GM12872 (cell line): ENCODE measurements around the gene SETD5.

Source experiments
- TF ChIP-seq, protein P1 (sequence below): IDR thresholded peaks from 3 replicates; pipeline ENCODE4 v1.5.1; 2011; ENCODE audit warnings: low read depth, mild to moderate bottlenecking, low read length, moderate library complexity; ENCODE audit not compliant: insufficient read depth

SETD5 gene

DNA sequence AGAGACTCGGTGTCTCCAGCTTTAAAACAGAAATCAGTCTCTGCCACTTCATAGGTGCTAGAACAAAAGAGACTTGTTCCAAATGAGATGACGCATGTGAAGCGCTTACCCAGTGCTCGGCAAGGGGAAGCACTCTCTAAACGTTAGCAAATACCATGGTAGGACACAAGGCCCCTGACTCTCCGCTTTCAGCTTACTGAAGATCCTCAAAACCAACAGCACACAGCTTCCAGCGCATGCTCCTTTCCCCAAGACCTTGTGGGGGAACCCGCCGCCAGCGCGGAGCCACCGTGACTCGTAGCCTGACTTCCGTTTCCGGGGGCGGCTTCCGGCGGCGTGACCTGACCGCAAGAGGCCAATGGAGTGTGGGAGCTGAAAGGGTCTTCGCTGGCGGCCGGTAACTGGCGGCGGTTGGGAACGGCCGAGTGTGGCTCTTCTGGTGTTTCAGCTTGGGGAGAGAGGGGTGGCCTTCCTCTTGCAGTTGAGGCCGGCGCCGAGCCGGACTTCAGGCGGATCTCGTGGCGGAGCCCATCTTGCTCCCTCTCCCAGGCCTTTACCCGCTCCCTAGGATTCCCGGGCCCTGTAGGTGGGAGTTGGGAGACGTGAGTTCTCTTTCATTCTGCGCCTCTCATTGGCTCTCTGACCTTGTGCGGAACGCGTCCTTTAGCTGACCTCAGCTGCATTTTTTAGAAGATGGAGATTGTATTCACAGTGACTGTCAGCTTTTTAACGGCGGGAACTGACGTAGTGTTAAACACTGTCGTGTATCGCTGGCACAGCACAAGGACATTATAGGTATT, 34.5 kb upstream of the SETD5 start, which contains the start of gene THUMPD3:
Gene THUMPD3 (plus strand): TSS at position 324 of the 800 bp plus-strand sequence. CDS start 2,015 bp downstream, outside the sequence.
- TF ChIP-seq, protein P1, sequence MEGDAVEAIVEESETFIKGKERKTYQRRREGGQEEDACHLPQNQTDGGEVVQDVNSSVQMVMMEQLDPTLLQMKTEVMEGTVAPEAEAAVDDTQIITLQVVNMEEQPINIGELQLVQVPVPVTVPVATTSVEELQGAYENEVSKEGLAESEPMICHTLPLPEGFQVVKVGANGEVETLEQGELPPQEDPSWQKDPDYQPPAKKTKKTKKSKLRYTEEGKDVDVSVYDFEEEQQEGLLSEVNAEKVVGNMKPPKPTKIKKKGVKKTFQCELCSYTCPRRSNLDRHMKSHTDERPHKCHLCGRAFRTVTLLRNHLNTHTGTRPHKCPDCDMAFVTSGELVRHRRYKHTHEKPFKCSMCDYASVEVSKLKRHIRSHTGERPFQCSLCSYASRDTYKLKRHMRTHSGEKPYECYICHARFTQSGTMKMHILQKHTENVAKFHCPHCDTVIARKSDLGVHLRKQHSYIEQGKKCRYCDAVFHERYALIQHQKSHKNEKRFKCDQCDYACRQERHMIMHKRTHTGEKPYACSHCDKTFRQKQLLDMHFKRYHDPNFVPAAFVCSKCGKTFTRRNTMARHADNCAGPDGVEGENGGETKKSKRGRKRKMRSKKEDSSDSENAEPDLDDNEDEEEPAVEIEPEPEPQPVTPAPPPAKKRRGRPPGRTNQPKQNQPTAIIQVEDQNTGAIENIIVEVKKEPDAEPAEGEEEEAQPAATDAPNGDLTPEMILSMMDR = no peak

DNA sequence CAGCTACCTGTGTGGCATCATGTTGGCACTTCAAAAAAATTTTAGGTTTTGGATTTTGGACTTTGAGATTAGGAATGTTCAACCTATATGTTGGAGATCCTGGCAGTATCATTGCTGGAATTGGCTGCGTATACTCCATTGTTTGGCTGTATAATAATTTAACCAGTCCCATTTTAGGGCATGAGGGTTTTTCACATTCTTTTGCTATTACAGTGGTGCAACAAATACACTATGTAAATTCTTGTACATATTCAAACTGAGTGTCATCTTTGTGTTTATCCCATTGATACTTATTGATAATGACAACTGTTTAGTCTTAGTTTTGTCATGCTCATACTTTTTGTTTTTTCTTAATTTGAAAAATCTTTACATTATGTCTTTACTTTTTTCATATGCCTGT, 27.9 kb upstream of the SETD5 start:
- TF ChIP-seq, protein P1 = no peak

DNA sequence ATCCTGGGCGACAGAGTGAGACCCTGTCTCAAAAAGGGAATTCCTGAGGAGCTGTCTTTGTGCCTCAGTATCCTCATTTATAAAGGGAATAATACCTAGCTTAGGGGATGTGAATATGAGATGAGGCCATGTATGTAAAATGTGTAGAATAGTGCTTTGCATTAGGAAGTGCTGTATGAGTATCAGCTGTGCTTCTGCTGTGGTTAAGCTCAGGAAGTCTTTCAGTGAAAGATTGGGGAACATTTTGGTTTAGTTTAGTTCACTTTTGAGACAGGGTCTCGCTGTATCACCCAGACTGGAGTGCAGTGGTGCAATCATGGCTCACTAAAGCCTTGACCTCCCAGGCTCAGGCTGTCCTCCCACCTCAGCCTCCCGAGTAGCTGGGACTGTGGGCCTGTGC, 23.9 kb upstream of the SETD5 start:
- TF ChIP-seq, protein P1 = no peak

DNA sequence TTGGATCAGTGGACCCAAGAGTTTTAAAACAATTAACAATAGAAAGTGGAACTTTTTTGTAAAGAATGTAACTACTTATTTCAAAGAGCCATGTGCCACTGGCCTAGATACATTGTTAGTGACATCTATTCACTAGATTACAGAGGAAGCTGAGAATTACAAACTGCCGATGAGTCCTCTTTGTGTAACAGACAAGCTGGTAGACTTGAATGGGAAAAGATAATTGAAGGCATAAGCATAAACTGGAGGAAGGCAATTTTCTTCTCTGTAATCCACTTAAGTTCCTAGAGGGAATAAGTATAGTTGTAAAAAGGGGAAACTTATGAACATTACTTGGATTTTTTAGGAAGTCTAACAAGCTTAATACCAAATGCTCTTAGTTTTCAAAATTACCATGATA, 19.4 kb upstream of the SETD5 start:
- TF ChIP-seq, protein P1 = no peak

DNA sequence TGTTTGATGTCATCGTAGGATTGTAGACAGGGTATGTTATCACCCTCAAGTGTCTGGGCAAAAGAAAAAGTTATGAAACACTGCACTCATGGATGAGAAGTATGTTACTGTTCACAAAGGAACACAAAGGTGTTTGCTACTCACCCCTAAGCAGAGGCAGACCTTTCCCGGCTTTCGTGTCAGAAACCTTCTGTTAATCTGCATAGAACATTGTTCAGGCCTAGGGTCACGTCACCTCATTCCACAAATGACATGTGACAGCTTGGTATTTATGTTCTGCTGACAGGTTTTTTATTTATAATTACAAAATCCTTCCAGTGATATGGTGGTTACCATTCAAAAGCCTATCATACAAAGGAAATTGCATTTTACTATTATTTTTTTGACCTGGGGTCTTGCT, 18.1 kb upstream of the SETD5 start:
- TF ChIP-seq, protein P1 = no peak

DNA sequence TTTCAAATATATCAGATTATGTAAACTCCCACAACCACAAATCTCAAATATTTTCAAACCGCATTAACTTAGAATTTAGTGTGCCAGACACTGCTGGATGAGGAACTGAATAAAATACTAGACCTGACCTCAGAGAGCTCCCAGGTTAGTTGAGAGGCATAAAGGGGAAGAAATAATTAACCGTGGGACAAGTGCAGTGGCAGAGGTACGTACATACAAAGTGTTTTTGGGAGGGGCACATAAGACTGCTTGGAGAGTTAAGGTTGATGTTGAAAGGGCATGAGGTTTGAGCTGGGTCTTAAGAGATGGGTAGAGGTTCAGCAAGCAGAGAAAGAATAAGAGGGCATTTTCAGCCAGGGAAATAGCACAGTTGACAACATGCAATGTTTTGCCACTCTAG, 17.4 kb upstream of the SETD5 start:
- TF ChIP-seq, protein P1 = no peak

DNA sequence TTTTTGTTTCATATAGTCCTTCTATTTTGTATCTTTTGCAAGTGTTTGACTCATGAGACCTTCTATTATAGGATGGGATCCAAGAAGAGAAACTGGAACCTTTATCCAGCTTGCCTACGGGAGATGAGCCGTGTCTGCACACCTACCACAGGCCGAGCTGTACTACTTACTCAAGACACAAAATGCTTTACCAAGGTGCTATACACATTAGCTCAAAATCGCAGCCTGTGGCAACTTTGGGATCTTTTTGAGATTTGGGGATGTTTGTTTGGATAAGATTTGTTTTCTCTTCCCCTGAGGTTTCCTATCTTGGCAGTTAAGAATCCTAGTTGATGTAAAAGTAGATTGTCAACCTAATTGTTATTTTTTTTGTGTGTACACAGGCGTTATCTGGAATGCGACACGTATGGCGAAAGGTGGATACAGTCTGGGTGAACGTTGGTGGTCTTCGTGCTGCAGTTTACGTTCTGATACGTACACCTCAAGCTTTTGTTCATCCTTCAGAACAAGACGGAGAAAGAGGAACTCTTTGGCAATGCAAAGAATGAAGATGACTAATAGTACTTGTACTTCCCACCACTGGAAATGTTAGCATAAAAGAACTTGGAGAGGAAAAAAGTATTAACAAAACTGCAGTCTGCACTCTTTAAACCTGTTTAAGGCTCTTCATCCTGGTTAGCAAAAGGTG, 13.1 kb upstream of the SETD5 start:
- TF ChIP-seq, protein P1 = no peak
